ENCODE data around the gene TRPM2. TPM values are rescaled to one million over a fixed set of nuclear protein-coding genes. Genes with fewer than 3 reads are reported as not detected.

The TRPM2 gene
- total and polyA plus RNA-seq, 2 of the 13 experiments (the other 11 are each of a cell fraction or from before 2014, with no cell fraction given): 0.07 to 0.20 TPM

- ChIA-PET CTCF (ENCODE audit: low intra/inter-chr PET ratio, low total read pairs) (no interaction called here), POLR2A (no interaction called here)
- Histone ChIP-seq H3K36me3 (replicated peaks in 1 of 2; ENCODE audit: control insufficient read depth in 1 of 2, insufficient read depth in 2 of 2, low read length in 2 of 2) (peaks cover 8 to 16% of the 10 kb centered on the region in 2 experiments; a peak in 4 of 5 replicates), H3K4me2 (ENCODE audit: low read depth, low read length) (no peak overlapping the region), H3K9ac (ENCODE audit: insufficient read depth, low read depth, low read length) (no peak overlapping the region), H3K4me1 (ENCODE audit: insufficient read depth, low read length) (no peaks in the 10 kb centered on the region), H3K79me2 (ENCODE audit: insufficient read depth, low read length) (no peaks in the 10 kb centered on the region), H3K27me3 (ENCODE audit: control insufficient read depth in 1 of 2, insufficient read depth in 2 of 2, low read length in 2 of 2) (no peaks in the 10 kb centered on the region), H2AFZ (ENCODE audit: low read length) (no peak overlapping the region), H3K4me3 (replicated peaks in 1 of 3; ENCODE audit: insufficient read depth in 1 of 3, low read depth in 2 of 3, low read length in 3 of 3) (no peak overlapping the region), H4K20me1 (ENCODE audit: insufficient read depth, low read length) (no peaks in the 10 kb centered on the region), H3K9me3 (ENCODE audit: low read length) (no peaks in the 10 kb centered on the region), H3K27ac (ENCODE audit: extremely low read length, insufficient read depth, low read length) (no peak overlapping the region)
- BruUV-seq (replicated peaks): no TSS peak
- 93% methylated on average over 13 of the region's 20 CpGs for WGBS (ENCODE audit: low lambda C conversion rate)
- in situ Hi-C loops (cut with HindIII; ENCODE audit: extremely low pct_ligation_motif_present, low pct_unique_long_range_greater_than_20kb): no loop called here
- no peak for FAIRE-seq
- TF ChIP-seq NFYC (CRISPR knock-in tag; IDR thresholded peaks at IDR 0.05): no peak
- TF ChIP-seq AGO1 (IDR thresholded peaks at IDR 0.05; ENCODE audit: low read depth, low read length, poor library complexity, severe bottlenecking): peak; percentile 11
- no peak for TF ChIP-seq ZSCAN29 (CRISPR knock-in tag; conservative IDR thresholded peaks at IDR 0.05)
- DNase-seq (ENCODE audit: low spot score): no peak
- peak; percentile 3; the same call in 2 of the 3 replicates for ATAC-seq
- intact Hi-C loops (cut with micrococcal nuclease; ENCODE audit: unreplicated experiment): no loop called here
Observed at GRCh38 chr21:44331650-44332307, 21.6 kb upstream of the TRPM2 start.

GRCh38 chr21:44332383-44332782 is 21.0 kb upstream of the TRPM2 start:
- Histone ChIP-seq H3K27ac (ENCODE audit: extremely low read length, insufficient read depth, low read length) (no peak overlapping the region), H3K4me3 (replicated peaks in 1 of 3; ENCODE audit: insufficient read depth in 1 of 3, low read depth in 2 of 3, low read length in 3 of 3) (no peak overlapping the region), H3K27me3 (ENCODE audit: control insufficient read depth in 1 of 2, insufficient read depth in 2 of 2, low read length in 2 of 2) (no peaks in the 10 kb centered on the region), H3K36me3 (replicated peaks in 1 of 2; ENCODE audit: control insufficient read depth in 1 of 2, insufficient read depth in 2 of 2, low read length in 2 of 2) (peaks cover 5 to 15% of the 10 kb centered on the region in 2 experiments; a peak in 4 of 5 replicates), H3K9me3 (ENCODE audit: low read length) (no peaks in the 10 kb centered on the region), H4K20me1 (ENCODE audit: insufficient read depth, low read length) (no peaks in the 10 kb centered on the region), H3K79me2 (ENCODE audit: insufficient read depth, low read length) (no peaks in the 10 kb centered on the region), H3K4me2 (ENCODE audit: low read depth, low read length) (no peak overlapping the region), H2AFZ (ENCODE audit: low read length) (no peak overlapping the region), H3K9ac (ENCODE audit: insufficient read depth, low read depth, low read length) (no peak overlapping the region), H3K4me1 (ENCODE audit: insufficient read depth, low read length) (peaks cover 3% of the 10 kb centered on the region)
- in situ Hi-C loops (cut with HindIII; ENCODE audit: extremely low pct_ligation_motif_present, low pct_unique_long_range_greater_than_20kb): no loop called here
- WGBS (ENCODE audit: low lambda C conversion rate): 98% methylated on average over 12 of the region's 17 CpGs
- CTCF ChIA-PET (ENCODE audit: low intra/inter-chr PET ratio, low total read pairs): no interaction called here
- intact Hi-C loops (cut with micrococcal nuclease; ENCODE audit: unreplicated experiment): no loop called here
- no TSS peak for BruUV-seq (replicated peaks)
- ATAC-seq (0 out of 3 replicates have a peak, but pooled peaks have one; percentile 0), DNase-seq (ENCODE audit: low spot score) (no peak), FAIRE-seq (no peak)
- POLR2A ChIA-PET: no interaction called here
- peak; percentile 23 for TF ChIP-seq AGO1 (IDR thresholded peaks at IDR 0.05; ENCODE audit: low read depth, low read length, poor library complexity, severe bottlenecking)
- no peak for TF ChIP-seq ZNF784 (CRISPR knock-in tag; IDR thresholded peaks at IDR 0.05; ENCODE audit: borderline replicate concordance)
- TF ChIP-seq ZBTB33 (CRISPR knock-in tag; IDR thresholded peaks at IDR 0.05): peak; percentile 97

All from HepG2 (cell line).